Measurements from ENCODE around the gene SLC35F1. TPM values are rescaled to one million over a fixed set of nuclear protein-coding genes. Genes with fewer than 3 reads are reported as not detected.
A peak's percentile ranks its signal among the peaks of the same experiment; 100 is the strongest.

The SLC35F1 gene
- polyA plus RNA-seq, 1 donor (not counting 4 experiments of a cell fraction or from before 2014, with no cell fraction given), result not detected

GRCh38 chr6:117907601-117908245 lies 659 bp downstream of the SLC35F1 start:
- Histone ChIP-seq H3K9ac (ENCODE audit: control insufficient read depth, extremely low read depth, insufficient read depth, low read length) (no peak overlapping the region), H3K9me3 (ENCODE audit: control insufficient read depth, low read depth, low read length) (no peaks in the 10 kb centered on the region), H3K27me3 (ENCODE audit: control insufficient read depth, extremely low read depth, insufficient read depth, low read length) (peaks cover 27% of the 10 kb centered on the region), H3K4me2 (ENCODE audit: control insufficient read depth, extremely low read depth, insufficient read depth, low read depth, low read length) (peak overlapping the region; percentile 32), H3K4me3 (ENCODE audit: control insufficient read depth in 2 of 3, extremely low read depth in 1 of 3, insufficient read depth in 2 of 3, low read depth in 1 of 3, low read length in 3 of 3) (peak overlapping the region in 1 of 3 experiments; percentile 27), H3K79me2 (ENCODE audit: control insufficient read depth, insufficient read depth, low read length) (no peaks in the 10 kb centered on the region), H2AFZ (ENCODE audit: control insufficient read depth, low read length) (no peak overlapping the region), H3K27ac (ENCODE audit: control insufficient read depth, insufficient read depth, low read length) (no peak overlapping the region), H3K36me3 (ENCODE audit: control insufficient read depth in 2 of 2, extremely low read depth in 1 of 2, insufficient read depth in 2 of 2, low read length in 2 of 2) (no peaks in the 10 kb centered on the region), H3K9me1 (ENCODE audit: control insufficient read depth, extremely low read depth, insufficient read depth, low read length) (no peaks in the 10 kb centered on the region), H3K4me1 (ENCODE audit: control insufficient read depth, extremely low read depth, insufficient read depth, low read length) (no peaks in the 10 kb centered on the region), H4K20me1 (ENCODE audit: control insufficient read depth, extremely low read depth, insufficient read depth, low read length) (no peaks in the 10 kb centered on the region)
- DNase-seq (ENCODE audit: low read depth, low spot score) (no peak), FAIRE-seq (no peak)
- dilution Hi-C loops (cut with MboI; ENCODE audit: extremely low pct_ligation_motif_present, low sequenced_read_pairs), result no loop called here
- TF ChIP-seq CTCF (optimal IDR thresholded peaks at IDR 0.05 in 1 of 3, IDR thresholded peaks at IDR 0.05 in 1 of 3, conservative IDR thresholded peaks at IDR 0.05 in 1 of 3; ENCODE audit: extremely low read depth in 1 of 3, insufficient read depth in 2 of 3, low read length in 3 of 3) (no peak), EZH2 (IDR thresholded peaks at IDR 0.05; ENCODE audit: low read length) (peak; percentile 87)

DNA sequence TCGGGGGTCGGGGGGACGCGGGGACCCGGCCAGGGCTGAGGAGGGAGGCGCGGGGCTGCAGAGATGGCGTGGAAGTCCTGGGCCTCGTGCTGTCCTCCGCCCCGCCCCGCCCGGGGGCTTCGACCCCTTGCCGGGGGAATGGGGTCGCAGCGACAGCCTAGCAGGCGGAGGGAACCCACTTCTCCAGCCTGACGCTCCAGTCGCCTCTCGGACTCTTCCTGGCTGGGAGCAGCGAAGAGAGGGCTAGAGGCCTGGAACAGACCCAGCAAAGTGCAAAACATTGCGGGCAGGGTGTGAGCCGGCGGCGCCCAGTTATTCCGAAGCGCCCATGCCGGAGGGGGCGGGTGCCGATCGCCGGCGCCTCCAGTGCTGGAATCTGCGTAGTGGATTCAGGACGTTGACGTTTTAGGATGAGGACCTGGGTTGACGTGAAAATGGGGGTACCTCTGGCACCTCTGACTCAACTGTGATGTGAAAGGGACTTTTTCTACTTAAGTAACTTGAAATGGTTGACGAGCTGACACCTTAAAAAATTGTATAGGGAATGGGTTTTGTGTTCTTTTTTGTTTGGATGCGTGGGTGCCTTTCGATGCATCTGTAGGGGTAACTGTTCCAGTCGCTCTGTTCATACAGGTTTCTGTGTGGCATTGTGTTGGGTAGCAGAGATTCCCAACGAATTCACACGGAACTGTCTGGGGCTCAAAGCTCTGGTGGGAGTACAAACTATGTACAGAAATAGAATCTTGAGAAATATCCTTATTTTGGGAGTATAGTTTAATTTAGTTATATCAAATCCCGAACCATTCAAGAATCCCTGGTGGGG lies 1.4 kb downstream of the SLC35F1 start:
- DNase-seq (ENCODE audit: low read depth, low spot score) (no peak), FAIRE-seq (no peak)
- H3K79me2 ChIP-seq (ENCODE audit: control insufficient read depth, insufficient read depth, low read length), result no peaks in the 10 kb centered on the region
- no peak for TF ChIP-seq CTCF (optimal IDR thresholded peaks at IDR 0.05 in 1 of 3, IDR thresholded peaks at IDR 0.05 in 1 of 3, conservative IDR thresholded peaks at IDR 0.05 in 1 of 3; ENCODE audit: extremely low read depth in 1 of 3, insufficient read depth in 2 of 3, low read length in 3 of 3)
- TF ChIP-seq EZH2 (IDR thresholded peaks at IDR 0.05; ENCODE audit: low read length), result peak; percentile 75
- H2AFZ ChIP-seq (ENCODE audit: control insufficient read depth, low read length), result no peak overlapping the region
- no peak overlapping the region for H3K27ac ChIP-seq (ENCODE audit: control insufficient read depth, insufficient read depth, low read length)
- no peaks in the 10 kb centered on the region for H3K4me1 ChIP-seq (ENCODE audit: control insufficient read depth, extremely low read depth, insufficient read depth, low read length)
- H3K27me3 ChIP-seq (ENCODE audit: control insufficient read depth, extremely low read depth, insufficient read depth, low read length), result peaks cover 27% of the 10 kb centered on the region
- no peak overlapping the region for H3K4me3 ChIP-seq (ENCODE audit: control insufficient read depth in 2 of 3, extremely low read depth in 1 of 3, insufficient read depth in 2 of 3, low read depth in 1 of 3, low read length in 3 of 3)
- dilution Hi-C loops (cut with MboI; ENCODE audit: extremely low pct_ligation_motif_present, low sequenced_read_pairs), result no loop called here
- no peaks in the 10 kb centered on the region for H3K9me3 ChIP-seq (ENCODE audit: control insufficient read depth, low read depth, low read length)
- no peaks in the 10 kb centered on the region for H3K9me1 ChIP-seq (ENCODE audit: control insufficient read depth, extremely low read depth, insufficient read depth, low read length)
- no peak overlapping the region for H3K4me2 ChIP-seq (ENCODE audit: control insufficient read depth, extremely low read depth, insufficient read depth, low read depth, low read length)
- H3K36me3 ChIP-seq (ENCODE audit: control insufficient read depth in 2 of 2, extremely low read depth in 1 of 2, insufficient read depth in 2 of 2, low read length in 2 of 2), result no peaks in the 10 kb centered on the region
- no peak overlapping the region for H3K9ac ChIP-seq (ENCODE audit: control insufficient read depth, extremely low read depth, insufficient read depth, low read length)
- H4K20me1 ChIP-seq (ENCODE audit: control insufficient read depth, extremely low read depth, insufficient read depth, low read length), result no peaks in the 10 kb centered on the region
